Nephron progenitor cell (in vitro differentiated cells): ENCODE results near the gene LCNL1.
"Not testable (repeated sequence)": the region's sequence is repeated elsewhere in the genome, so short reads cannot be mapped to it uniquely, and the experiment has no call there.

Source experiments
- DNase-seq: peaks from one replicate; pipeline ENCODE4 v3.0.0; 2021
- H3K27ac Mint-ChIP-seq: 2 replicates; pipeline ENCODE4 v1.8.0; 2021; ENCODE audit warnings: mild to moderate bottlenecking, moderate library complexity, mixed read lengths
- H3K27me3 Mint-ChIP-seq: 2 replicates; pipeline ENCODE4 v1.8.0; 2021; ENCODE audit warnings: mild to moderate bottlenecking, low read depth, mixed read lengths; ENCODE audit not compliant: poor library complexity
- H3K36me3 Mint-ChIP-seq: 2 replicates; pipeline ENCODE4 v1.8.0; 2021; ENCODE audit warnings: low read depth, mixed read lengths
- H3K4me1 Mint-ChIP-seq: 2 replicates; pipeline ENCODE4 v1.8.0; 2021; ENCODE audit warnings: mixed read lengths
- H3K4me3 Mint-ChIP-seq: 2 replicates; pipeline ENCODE4 v1.8.0; 2021; ENCODE audit warnings: mild to moderate bottlenecking, moderate library complexity, mixed read lengths
- H3K9me3 Mint-ChIP-seq: 2 replicates; pipeline ENCODE4 v1.8.0; 2021; ENCODE audit warnings: mild to moderate bottlenecking, moderate library complexity, mixed read lengths
- TF ChIP-seq, protein P1 (sequence below): fragments of 200-600 bp; sonication (generic); IDR thresholded peaks from 2 replicates; pipeline ENCODE4 v1.5.0; 2021; ENCODE audit warnings: antibody characterized with exemption

Gene LCNL1

DNA sequence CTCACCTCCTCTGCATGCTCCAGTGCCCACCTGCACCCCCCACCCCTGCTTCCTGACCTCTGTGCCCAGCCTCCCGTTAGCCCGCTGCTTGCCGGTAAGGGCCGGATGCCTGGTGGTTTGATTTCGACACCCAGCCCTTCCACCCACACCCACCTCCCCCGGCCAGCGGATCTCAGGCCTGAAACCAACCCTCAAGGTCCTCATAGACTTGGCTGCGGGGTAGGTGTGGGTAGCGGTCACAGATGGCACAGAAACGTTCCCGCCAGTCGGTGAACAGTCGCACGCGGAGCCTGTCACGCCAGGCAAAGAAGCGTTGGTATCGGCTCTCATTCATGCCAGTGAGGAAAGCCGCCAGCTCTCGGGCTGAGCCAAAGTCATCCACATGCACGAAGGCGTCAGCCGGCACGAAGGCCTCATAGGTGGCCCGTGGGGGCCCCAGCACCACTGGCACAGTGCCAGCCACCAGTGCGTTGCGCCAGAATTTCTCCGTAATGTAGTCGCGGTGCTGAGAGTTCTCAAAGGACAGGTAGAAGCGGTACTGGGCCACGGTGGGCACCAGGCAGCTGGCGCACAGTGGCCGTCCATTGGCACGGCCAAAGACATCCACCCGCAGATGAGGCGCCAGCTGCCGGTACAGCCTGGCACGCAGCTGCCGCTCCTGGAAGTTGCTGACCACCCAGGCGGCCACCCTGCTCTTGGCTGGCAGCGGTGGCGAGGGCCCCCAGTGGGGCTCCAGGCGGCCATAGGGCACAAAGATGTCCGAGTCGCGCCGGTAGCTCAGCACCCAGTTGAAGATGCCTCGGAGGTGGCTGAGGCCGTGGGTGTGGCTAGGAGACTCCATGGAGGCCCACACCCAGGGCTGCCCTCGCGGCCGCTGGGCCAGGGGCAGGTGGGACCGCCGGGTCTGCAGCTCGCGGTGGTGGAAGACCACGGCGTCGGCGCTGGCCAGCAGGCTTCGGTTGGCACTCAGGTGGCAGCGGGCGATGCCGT is 48.0 kb downstream of the LCNL1 start:
- no peak for DNase-seq
- TF ChIP-seq, protein P1, sequence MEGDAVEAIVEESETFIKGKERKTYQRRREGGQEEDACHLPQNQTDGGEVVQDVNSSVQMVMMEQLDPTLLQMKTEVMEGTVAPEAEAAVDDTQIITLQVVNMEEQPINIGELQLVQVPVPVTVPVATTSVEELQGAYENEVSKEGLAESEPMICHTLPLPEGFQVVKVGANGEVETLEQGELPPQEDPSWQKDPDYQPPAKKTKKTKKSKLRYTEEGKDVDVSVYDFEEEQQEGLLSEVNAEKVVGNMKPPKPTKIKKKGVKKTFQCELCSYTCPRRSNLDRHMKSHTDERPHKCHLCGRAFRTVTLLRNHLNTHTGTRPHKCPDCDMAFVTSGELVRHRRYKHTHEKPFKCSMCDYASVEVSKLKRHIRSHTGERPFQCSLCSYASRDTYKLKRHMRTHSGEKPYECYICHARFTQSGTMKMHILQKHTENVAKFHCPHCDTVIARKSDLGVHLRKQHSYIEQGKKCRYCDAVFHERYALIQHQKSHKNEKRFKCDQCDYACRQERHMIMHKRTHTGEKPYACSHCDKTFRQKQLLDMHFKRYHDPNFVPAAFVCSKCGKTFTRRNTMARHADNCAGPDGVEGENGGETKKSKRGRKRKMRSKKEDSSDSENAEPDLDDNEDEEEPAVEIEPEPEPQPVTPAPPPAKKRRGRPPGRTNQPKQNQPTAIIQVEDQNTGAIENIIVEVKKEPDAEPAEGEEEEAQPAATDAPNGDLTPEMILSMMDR: no peak
- H3K27me3 Mint-ChIP-seq: peaks cover 7% of the 10 kb centered on the region
- no peak overlapping the region for H3K4me3 Mint-ChIP-seq
- no peaks in the 10 kb centered on the region for H3K9me3 Mint-ChIP-seq
- H3K27ac Mint-ChIP-seq: no peak overlapping the region
- H3K36me3 Mint-ChIP-seq: no peaks in the 10 kb centered on the region
- peaks cover 5% of the 10 kb centered on the region for H3K4me1 Mint-ChIP-seq

- Mint-ChIP-seq H3K27me3 (peaks cover 12% of the 10 kb centered on the region), H3K9me3 (no peaks in the 10 kb centered on the region), H3K4me3 (no peak within 1 kb of the TSS), H3K36me3 (no peaks in the 10 kb centered on the region), H3K4me1 (peaks cover 4% of the 10 kb centered on the region), H3K27ac (no peak within 1 kb of the TSS)
- TF ChIP-seq, protein P1: no peak
- no peak for DNase-seq
Measured at GRCh38 chr9:137031904-137032640, 49.3 kb downstream of the LCNL1 start, which contains the start of gene FUT7. FUT7 (minus strand) TSS chr9:137032088; CDS start chr9:137031991, 97 bp downstream.

DNA sequence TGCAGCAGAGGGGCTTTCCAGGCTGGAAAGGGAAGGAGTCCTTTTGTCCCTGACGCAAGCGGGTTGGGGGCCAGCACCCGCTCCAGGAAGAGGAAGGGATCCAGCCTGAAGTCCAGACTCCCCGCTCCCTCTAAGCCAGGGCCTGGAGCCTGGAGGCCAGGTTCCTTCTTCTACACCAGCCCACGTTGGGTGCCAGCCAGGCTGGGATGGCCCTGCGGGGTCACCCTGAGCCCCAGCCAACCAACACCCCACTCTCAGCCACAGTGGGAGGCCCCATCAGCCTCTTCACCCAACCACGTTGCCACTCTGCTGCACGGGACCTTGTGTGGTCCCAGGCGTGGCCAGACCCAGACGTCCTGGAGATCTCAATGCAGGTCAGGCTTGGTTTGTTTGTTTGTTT is 50.1 kb downstream of the LCNL1 start:
- no peak for DNase-seq
- no peaks in the 10 kb centered on the region for H3K9me3 Mint-ChIP-seq
- no peak overlapping the region for H3K4me3 Mint-ChIP-seq
- peaks cover 12% of the 10 kb centered on the region for H3K27me3 Mint-ChIP-seq
- TF ChIP-seq, protein P1: no peak
- H3K4me1 Mint-ChIP-seq: no peaks in the 10 kb centered on the region
- H3K36me3 Mint-ChIP-seq: no peaks in the 10 kb centered on the region
- H3K27ac Mint-ChIP-seq: no peak overlapping the region

GRCh38 chr9:137033481-137033880 is 50.7 kb downstream of the LCNL1 start:
- H3K4me1 Mint-ChIP-seq, H3K36me3 Mint-ChIP-seq, DNase-seq, H3K4me3 Mint-ChIP-seq, H3K9me3 Mint-ChIP-seq, H3K27ac Mint-ChIP-seq: not testable (repeated sequence)
- H3K27me3 Mint-ChIP-seq: peaks cover 12% of the 10 kb centered on the region

DNA sequence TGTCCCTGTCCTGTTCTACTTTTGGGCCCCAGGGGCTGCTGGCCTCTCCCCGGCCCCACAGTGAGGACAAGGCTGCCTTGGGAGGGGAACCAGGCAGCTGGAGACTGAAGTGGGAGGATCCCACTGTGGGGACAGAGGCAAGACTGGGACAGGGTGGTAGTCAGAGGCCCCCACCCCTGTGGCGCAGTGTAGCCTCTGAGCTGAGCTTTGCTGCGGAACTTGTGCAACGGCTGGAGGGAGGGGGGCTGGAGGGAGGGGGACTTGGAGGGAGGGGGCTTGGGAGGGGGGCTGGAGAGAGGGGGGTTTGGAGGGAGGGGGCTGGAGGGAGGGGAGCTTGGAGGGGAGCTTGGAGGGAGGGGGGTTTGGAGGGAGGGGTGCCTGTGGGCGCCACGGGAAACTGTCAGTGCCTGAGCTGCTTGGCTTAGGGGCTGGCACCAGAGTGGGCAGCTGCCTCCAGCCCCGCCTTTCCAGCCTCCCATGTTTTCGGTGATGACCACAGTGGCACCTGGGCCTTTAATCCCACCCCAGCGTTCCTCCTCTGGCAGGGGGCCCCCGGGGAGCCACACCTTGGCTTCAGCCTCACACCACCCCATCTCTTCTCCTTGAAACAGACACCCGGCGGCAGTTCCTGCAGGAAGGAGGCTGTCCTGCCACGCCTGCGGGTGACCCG is 51.4 kb downstream of the LCNL1 start:
- H3K4me1 Mint-ChIP-seq: no peaks in the 10 kb centered on the region

More for the DNA sequence above, 51.4 kb downstream of the LCNL1 start:
- Mint-ChIP-seq H3K27me3 (peaks cover 11% of the 10 kb centered on the region), H3K27ac (no peak overlapping the region), H3K9me3 (no peaks in the 10 kb centered on the region), H3K36me3 (no peaks in the 10 kb centered on the region), H3K4me3 (no peak overlapping the region)
- DNase-seq: no peak
- TF ChIP-seq, protein P1: no peak
